Activated T-cell treated with anti-CD3 and anti-CD28 coated beads for 4 hours (primary cell): ENCODE data around the gene DHX34.
"Not testable (repeated sequence)": the region's sequence is repeated elsewhere in the genome, so short reads cannot be mapped to it uniquely, and the experiment has no call there.

ENCODE experiments used
- DNase-seq: peaks from one replicate; pipeline ENCODE4 v3.0.0-alpha.2; 2020

DHX34 gene

DNA sequence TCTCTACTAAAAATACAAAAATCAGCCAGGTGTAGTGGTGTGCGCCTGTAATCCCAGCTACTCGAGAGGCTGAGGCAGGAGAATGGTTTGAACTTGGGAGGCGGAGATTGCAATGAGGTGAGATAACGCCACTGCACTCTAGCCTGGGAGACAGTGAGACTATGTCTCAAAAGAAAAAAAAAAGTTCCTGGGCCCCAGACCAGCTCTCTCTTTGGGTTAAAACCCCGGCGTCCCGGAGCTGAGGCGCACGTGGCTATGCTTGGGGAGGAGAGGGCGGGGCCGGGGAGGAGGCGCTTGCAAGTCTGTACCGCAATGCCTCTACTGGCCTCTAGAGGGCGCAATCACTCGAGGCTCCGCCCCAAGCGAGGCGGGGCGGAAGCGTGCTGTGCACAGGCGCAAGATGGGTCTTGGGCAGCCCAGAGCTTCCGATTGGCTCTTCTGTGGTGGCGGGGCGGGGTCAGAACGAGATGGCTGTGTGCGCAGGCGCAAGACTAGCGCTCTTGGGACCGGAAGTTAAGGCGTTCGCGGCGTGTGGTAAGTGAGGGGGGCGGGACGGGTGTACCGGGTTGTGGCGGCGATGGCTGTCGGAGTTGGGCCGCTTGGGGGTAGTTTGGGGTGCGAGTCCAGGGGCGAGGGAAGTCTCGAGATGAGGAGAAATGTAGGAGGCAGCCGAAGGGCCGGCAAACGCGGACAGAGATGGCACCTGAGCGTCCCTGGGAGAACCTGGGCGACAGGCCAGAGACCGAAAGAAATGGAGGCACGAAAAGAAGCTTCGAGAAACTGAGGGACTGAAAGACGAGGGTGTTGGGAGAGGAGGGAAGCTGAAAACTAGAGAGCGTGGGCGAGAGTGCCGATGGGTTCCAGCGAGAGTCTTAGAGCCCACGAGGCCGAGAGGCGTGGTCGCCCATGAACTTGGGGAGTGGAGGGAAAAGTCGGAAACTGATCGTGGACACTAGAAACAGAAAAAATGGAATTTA, at the start of gene DHX34:
DHX34 (plus strand) TSS at position 497 of the 977 bp plus-strand sequence. CDS start 3,716 bp downstream, outside the sequence.
- DNase-seq = peak; percentile 98

DNA sequence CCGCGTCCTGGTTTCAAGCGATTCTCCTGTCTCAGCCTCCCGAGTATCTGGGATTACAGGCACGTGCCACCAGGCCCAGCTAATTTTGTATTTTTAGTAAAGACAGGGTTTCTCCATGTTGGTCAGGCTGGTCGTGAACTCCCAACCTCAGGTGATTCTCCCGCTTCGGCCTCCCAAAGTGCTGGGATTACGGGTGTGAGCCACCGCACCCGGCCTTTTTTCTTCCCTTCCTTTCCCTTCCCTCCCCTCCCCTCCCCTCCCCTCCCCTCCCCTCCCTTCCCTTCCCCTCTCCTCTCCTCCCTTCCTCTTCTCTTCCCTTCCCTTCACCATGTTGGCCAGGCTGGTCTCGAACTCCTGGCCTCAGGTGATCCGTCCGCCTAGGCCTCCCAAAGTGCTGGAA, 48.2 kb upstream of the DHX34 start:
- DNase-seq = not testable (repeated sequence)

- no peak for DNase-seq
Observed at GRCh38 chr19:47302249-47302648, 46.9 kb upstream of the DHX34 start.

DNA sequence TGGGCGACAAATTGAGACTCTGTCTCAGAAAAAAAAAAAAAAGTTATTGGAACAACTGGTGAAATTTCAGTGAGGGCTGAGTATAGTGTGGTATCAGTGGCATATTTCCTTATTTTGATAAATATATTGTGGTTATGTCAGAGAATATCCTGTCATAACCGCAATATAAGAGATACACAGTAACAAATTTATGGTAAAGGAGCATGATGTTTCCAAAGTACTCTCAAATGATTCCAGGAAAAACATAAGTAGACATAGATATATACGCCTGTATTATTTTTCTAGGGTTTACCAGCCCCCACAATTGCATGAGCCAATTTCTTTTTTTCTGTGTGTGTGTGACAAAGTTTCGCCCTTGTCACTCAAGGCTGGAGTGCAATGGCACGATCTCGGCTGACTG, 45.1 kb upstream of the DHX34 start:
- DNase-seq = no peak

GRCh38 chr19:47305309-47305751, 43.8 kb upstream of the DHX34 start:
- DNase-seq = peak; percentile 42

DNA sequence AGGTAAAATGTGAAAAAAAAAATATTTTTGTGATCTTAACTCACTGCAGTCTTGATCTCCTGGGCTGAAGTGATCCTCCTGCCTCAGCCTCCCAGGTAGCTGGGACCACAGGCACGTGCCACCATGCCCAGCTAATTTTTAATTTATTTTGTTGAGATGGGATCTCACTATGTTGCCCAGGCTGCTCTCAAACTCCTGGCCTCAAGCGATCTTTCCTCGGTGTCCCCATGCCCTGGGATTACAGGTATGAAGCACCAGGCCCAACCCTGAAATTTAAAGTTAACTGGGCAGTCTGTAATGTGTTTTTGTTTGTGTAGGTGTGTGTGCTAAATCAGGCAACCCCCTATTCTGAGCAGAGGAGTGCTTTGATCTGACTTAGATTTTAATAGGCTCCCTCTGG, 42.8 kb upstream of the DHX34 start:
- no peak for DNase-seq

- DNase-seq = no peak
Observed at GRCh38 chr19:47309038-47309437, 40.1 kb upstream of the DHX34 start.

DNA sequence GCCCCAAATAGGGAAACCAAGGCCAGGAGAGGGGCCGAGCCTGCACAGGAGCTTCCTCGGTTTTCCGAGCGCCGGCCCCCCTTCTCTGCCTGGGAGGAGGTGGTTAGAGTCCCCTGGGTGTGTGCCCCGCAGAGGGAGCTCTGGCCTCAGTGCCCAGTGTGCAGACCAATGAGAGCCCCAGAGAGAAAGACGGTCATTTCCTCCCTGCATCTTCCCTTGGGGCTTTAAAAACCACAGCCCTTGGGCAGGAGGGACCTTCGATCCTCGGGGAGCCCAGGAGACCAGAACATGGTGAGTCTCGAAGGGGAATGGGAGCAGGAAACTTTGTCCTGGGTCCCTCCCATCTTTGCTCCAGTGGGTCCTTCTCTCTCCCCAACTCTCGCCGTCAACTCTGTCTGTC, 39.5 kb upstream of the DHX34 start, which contains the start of gene C5AR1:
C5AR1 (plus strand) TSS at position 254 of the 400 bp plus-strand sequence; CDS start at position 289, 35 bp downstream.
- DNase-seq = no peak

GRCh38 chr19:47310323-47310722, 38.8 kb upstream of the DHX34 start:
- no peak for DNase-seq

DNA sequence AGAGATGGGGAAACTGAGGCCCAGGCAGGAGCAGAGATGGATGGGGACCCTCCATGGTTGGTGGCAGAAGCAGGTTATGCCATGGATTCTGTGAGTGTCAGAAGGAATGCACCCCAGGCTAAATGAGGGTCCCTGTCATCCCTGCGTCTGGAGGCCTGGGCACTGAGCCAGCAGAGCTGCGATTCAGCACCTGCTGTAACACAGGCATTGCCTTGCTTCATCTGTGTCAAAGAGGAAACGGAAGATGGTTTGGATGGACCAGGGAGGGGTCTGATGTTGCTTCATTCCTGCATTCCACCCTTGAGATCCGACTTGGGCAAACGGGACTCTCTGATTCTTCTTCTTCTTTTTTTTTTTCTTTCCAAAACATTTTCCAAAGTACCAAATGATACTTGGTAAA, 38.3 kb upstream of the DHX34 start:
- no peak for DNase-seq

DNA sequence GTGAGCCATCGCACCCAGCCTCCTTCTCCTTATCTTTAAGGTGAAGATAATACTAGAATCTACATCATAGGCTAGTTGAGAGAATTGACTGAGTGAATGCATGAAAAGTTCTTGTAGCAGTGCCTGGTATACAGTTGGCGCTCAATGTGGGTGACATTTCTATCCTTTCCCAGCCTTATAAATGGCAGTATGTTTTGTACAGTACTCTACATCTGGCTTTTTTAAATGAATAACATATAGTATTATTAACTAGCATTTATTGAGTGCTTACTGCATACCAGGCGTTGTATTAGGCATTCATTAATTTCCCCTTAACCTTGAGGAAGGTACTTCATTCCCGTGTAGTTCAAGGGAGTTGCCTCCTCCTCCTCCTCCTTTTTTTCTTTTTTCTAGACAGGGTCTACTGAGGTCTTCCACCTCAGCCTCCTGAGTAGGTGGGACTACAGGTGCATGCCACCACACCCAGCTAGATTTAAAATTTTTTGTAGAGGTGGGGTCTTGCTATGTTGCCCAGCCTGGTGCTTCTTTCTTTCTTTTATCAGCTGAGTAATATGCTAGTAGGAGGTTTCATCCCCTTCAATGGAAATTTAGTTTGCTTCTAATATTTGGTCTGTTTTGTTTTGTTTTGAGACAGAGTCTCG, 36.6 kb upstream of the DHX34 start:
- no peak for DNase-seq

GRCh38 chr19:47313754-47314295, 35.3 kb upstream of the DHX34 start:
- DNase-seq = no peak

GRCh38 chr19:47315125-47315821, 33.8 kb upstream of the DHX34 start:
- DNase-seq = no peak

DNA sequence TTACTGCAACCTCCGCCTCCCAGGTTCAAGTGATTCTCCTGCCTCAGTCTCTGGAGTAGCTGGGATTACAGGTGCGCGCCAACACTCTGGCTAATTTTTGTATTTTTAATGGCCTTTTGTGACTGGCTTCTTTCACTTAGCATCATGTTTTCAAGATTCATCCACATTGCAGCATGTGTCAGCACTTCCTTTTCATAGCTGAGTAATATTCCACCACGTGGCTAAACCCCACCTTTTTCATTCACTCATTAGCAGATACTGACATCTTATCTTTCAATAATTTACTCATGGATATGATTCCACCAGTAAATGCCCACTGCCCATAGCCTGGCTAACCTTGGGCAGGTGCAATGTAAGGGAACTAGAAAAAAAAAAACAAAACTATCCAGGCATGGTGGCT, 32.6 kb upstream of the DHX34 start:
- no peak for DNase-seq

DNA sequence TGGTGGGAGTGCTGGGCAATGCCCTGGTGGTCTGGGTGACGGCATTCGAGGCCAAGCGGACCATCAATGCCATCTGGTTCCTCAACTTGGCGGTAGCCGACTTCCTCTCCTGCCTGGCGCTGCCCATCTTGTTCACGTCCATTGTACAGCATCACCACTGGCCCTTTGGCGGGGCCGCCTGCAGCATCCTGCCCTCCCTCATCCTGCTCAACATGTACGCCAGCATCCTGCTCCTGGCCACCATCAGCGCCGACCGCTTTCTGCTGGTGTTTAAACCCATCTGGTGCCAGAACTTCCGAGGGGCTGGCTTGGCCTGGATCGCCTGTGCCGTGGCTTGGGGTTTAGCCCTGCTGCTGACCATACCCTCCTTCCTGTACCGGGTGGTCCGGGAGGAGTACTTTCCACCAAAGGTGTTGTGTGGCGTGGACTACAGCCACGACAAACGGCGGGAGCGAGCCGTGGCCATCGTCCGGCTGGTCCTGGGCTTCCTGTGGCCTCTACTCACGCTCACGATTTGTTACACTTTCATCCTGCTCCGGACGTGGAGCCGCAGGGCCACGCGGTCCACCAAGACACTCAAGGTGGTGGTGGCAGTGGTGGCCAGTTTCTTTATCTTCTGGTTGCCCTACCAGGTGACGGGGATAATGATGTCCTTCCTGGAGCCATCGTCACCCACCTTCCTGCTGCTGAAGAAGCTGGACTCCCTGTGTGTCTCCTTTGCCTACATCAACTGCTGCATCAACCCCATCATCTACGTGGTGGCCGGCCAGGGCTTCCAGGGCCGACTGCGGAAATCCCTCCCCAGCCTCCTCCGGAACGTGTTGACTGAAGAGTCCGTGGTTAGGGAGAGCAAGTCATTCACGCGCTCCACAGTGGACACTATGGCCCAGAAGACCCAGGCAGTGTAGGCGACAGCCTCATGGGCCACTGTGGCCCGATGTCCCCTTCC, 28.9 kb upstream of the DHX34 start:
- no peak for DNase-seq

- no peak for DNase-seq
Observed at GRCh38 chr19:47321630-47322029, 27.5 kb upstream of the DHX34 start.

DNA sequence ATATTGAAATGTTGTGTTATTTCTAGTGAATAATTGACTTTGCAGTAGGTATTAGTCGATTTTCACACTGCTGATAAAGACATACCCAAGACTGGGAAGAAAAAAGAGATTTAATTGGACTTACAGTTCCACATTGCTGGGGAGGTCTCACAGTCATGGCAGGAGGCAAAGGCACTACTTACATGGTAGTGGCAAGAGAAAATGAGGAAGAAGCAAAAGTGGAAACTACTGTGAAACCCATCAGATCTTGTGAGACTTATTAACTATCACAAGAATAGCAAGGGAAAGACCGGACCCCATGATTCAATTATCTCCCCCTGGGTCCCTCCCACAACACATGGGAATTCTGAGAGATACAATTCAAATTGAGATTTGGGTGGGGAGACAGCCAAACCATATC, 27.1 kb upstream of the DHX34 start:
- no peak for DNase-seq

DNA sequence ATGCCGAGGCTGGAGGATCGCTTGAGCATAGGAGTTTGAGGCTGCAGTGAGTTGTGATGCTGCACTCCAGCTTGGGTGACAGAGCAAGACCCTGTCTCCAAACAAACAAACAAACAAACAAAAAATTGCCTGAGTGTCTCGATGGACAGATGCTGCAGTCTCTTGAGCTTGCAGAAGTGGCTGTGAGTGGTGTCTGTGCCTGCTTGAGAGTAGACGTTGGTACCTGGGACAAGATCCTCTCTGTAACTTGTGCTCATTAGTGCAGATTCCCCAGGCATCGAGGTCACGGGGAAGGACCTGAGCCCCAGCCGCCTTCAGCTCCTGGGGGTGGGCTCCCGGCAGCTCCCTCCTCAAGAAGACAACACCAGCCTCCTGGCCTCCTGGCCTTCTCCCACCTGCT, 25.7 kb upstream of the DHX34 start:
- DNase-seq = no peak

- DNase-seq = no peak
Observed at GRCh38 chr19:47323872-47324271, 25.2 kb upstream of the DHX34 start.

DNA sequence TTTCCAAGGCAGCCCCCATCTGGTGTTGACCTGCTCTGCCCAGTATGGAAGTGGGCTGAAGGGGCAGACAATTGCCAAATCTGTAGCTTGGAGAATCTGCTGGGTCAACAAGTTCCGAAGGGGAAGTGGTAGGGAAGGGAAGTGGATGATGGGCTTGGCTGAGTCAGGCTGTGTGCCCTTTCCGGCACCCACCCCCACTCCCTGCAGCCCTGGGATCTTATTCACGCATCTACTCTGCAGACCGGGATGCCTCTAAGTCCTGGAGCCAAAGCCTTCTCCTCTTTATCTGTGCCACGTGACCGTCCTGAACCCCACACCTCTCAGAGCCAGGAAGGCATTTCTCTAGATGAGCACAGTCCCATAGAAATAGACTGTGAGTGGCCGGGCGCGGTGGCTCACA, 24.6 kb upstream of the DHX34 start:
- no peak for DNase-seq

GRCh38 chr19:47330466-47330869, 18.6 kb upstream of the DHX34 start:
- DNase-seq = no peak

DNA sequence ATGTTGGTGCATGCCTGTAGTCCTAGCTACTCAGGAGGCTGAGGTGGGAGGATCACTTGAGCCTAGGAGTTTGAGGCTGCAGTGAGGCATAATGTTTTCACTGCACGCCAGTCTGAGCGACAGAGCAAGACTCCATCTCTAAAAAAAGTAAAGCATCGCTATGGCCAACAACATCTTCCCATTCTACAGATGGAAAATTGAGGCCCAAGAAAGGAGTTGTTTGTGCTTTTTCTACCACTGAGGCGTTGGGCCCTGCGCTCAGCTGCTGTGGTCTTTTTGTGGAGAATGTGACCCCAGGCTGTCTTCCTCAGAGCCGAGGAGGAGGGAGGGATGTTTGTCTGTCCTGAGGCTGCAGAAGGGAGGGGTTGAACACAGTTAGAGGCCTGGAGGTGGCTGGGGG, 17.6 kb upstream of the DHX34 start:
- no peak for DNase-seq
